CD4-positive, alpha-beta T cell (primary cell): ENCODE measurements around the gene BMP10. TPM values are rescaled to one million over a fixed set of nuclear protein-coding genes. Genes with fewer than 3 reads are reported as not detected.

Experiments
- ATAC-seq: fragments of 200-7000 bp; cut with Tn5 transposase; one replicate; pipeline ENCODE4 v1.10.0; 2022; ENCODE audit warnings: mild to moderate bottlenecking; ENCODE audit not compliant: poor library complexity
- CTCF ChIA-PET: fragments of 350-600 bp; sonication (Branson Sonifier 250); formaldehyde crosslinking; loops from one replicate; lab custom pipeline; 2021; ENCODE audit warnings: antibody characterized with exemption, inconsistent platforms; lab: Charles Lee
- POLR2A ChIA-PET: fragments of 350-600 bp; sonication (Branson Sonifier 250); formaldehyde crosslinking; loops from one replicate; lab custom pipeline; 2021; ENCODE audit warnings: antibody characterized with exemption, inconsistent platforms; lab: Charles Lee
- DNase-seq, 14 experiments: peaks; one replicate each; pipeline ENCODE4 v3.0.0-alpha.2; 2013 to 2020; ENCODE audit warnings: mixed read lengths in 2 of 14
- H3K27ac ChIP-seq, 2 donors: one replicate each; pipeline versions ENCODE4 v1.5.1 to v1.7.0; 2013; ENCODE audit warnings: low read length in 2 of 2, low read depth in 1 of 2, mild to moderate bottlenecking in 1 of 2
- H3K27me3 ChIP-seq, 2 experiments: 1 replicate in 1 of 2; 2 replicates in 1 of 2; pipeline versions ENCODE4 v1.6.1 to v1.7.0; 2013; ENCODE audit warnings: low read length in 2 of 2, control low read depth in 1 of 2, mild to moderate bottlenecking in 1 of 2, moderate library complexity in 1 of 2; ENCODE audit not compliant: insufficient read depth in 2 of 2, control insufficient read depth in 1 of 2
- H3K36me3 ChIP-seq: one replicate; pipeline ENCODE4 v1.6.1; 2013; ENCODE audit warnings: low read length, control low read depth; ENCODE audit not compliant: insufficient read depth
- H3K4me1 ChIP-seq: one replicate; pipeline ENCODE4 v1.6.1; 2013; ENCODE audit warnings: low read length, control low read depth; ENCODE audit not compliant: insufficient read depth
- H3K4me3 ChIP-seq: one replicate; pipeline ENCODE4 v1.5.1; 2013; ENCODE audit warnings: mild to moderate bottlenecking, low read length, moderate library complexity
- H3K9me3 ChIP-seq, 2 experiments: 1 replicate in 1 of 2; 2 replicates in 1 of 2; pipeline versions ENCODE4 v1.6.1 to v1.7.0; 2013; ENCODE audit warnings: low read length in 2 of 2, mild to moderate bottlenecking in 2 of 2, control low read depth in 1 of 2, moderate library complexity in 1 of 2; ENCODE audit not compliant: control insufficient read depth in 1 of 2, insufficient read depth in 1 of 2
- H3K27ac Mint-ChIP-seq: one replicate; pipeline ENCODE4 v1.8.0; 2020; ENCODE audit warnings: mixed read lengths
- H3K27me3 Mint-ChIP-seq: one replicate; pipeline ENCODE4 v1.8.0; 2021; ENCODE audit warnings: mixed read lengths
- H3K36me3 Mint-ChIP-seq: one replicate; pipeline ENCODE4 v1.8.0; 2021; ENCODE audit warnings: low read depth, mixed read lengths
- H3K4me1 Mint-ChIP-seq: one replicate; pipeline ENCODE4 v1.8.0; 2021; ENCODE audit warnings: low read depth, mixed read lengths
- H3K4me3 Mint-ChIP-seq: one replicate; pipeline ENCODE4 v1.8.0; 2020; ENCODE audit warnings: mild to moderate bottlenecking, mixed read lengths
- H3K9me3 Mint-ChIP-seq: one replicate; pipeline ENCODE4 v1.8.0; 2020; ENCODE audit warnings: mixed read lengths
- CTCF ChIP-seq: fragments of 200-600 bp; IDR thresholded peaks from one replicate; pipeline ENCODE4 v1.8.0; 2022; ENCODE audit warnings: antibody characterized with exemption, mild to moderate bottlenecking
- intact Hi-C, 2 experiments: fragments of 100-400 bp; cut with DNase I in 1 of 2; cut with micrococcal nuclease in 1 of 2; formaldehyde crosslinking; loops; one replicate each; pipeline versions ENCODE4 v1.15.1 to v1.9.0; 2023 to 2025; cut with DNase I, micrococcal nuclease
- total RNA-seq, 174 experiments: library from RNA in 2 of 174; stranded (reverse) in 2 of 174; gene quantifications; one replicate each; pipeline ENCODE4 v1.2.3 and lab custom pipeline; 2021 to 2026

BMP10 gene
- total RNA-seq, 2 experiments from 2014 or later: not detected

GRCh38 chr2:68885074-68885810 is 14.0 kb upstream of the BMP10 start:
- Histone ChIP-seq H3K27me3 (peaks cover 0 to 2% of the 10 kb centered on the region in 2 experiments), H3K36me3 (no peaks in the 10 kb centered on the region), H3K4me3 (no peak overlapping the region), H3K27ac (no peak overlapping the region), H3K9me3 (no peaks in the 10 kb centered on the region), H3K4me1 (no peaks in the 10 kb centered on the region)
- intact Hi-C loops: no loop called here
- ATAC-seq (no peak), DNase-seq (no peak)
- ChIA-PET CTCF (interaction anchor here (1.3 kb wide), 1 partner anchor 40 kb away, joined by 3 read pairs; no protein-coding TSS in a partner anchor), POLR2A (no interaction called here)
- Mint-ChIP-seq H3K36me3 (no peaks in the 10 kb centered on the region), H3K4me3 (no peak overlapping the region), H3K9me3 (no peaks in the 10 kb centered on the region), H3K27ac (no peak overlapping the region), H3K27me3 (no peaks in the 10 kb centered on the region), H3K4me1 (no peaks in the 10 kb centered on the region)
- TF ChIP-seq CTCF: no peak

- no peak overlapping the region for H3K27ac ChIP-seq
- H3K36me3 ChIP-seq: no peaks in the 10 kb centered on the region
- H3K27me3 ChIP-seq: peaks cover 2 to 4% of the 10 kb centered on the region in 2 experiments
- H3K4me1 Mint-ChIP-seq: no peaks in the 10 kb centered on the region
- no peaks in the 10 kb centered on the region for H3K36me3 Mint-ChIP-seq
- H3K9me3 Mint-ChIP-seq: no peaks in the 10 kb centered on the region
- no peak overlapping the region for H3K4me3 ChIP-seq
- no peaks in the 10 kb centered on the region for H3K9me3 ChIP-seq
- H3K27me3 Mint-ChIP-seq: peaks cover 19% of the 10 kb centered on the region
- POLR2A ChIA-PET: no interaction called here
- no peak overlapping the region for H3K27ac Mint-ChIP-seq
- DNase-seq (no peak), ATAC-seq (no peak)
- no peaks in the 10 kb centered on the region for H3K4me1 ChIP-seq
- no peak overlapping the region for H3K4me3 Mint-ChIP-seq
- CTCF ChIA-PET: no interaction called here
- intact Hi-C loops: no loop called here
- no peak for TF ChIP-seq CTCF
Observed at GRCh38 chr2:68880213-68880612, 9.0 kb upstream of the BMP10 start.

GRCh38 chr2:68879296-68879695 is 8.1 kb upstream of the BMP10 start:
- H3K9me3 ChIP-seq: no peaks in the 10 kb centered on the region
- Mint-ChIP-seq H3K27me3 (peaks cover 19% of the 10 kb centered on the region), H3K9me3 (no peaks in the 10 kb centered on the region), H3K27ac (no peak overlapping the region), H3K36me3 (no peaks in the 10 kb centered on the region), H3K4me1 (no peaks in the 10 kb centered on the region), H3K4me3 (no peak overlapping the region)
- POLR2A ChIA-PET: no interaction called here
- H3K36me3 ChIP-seq: no peaks in the 10 kb centered on the region
- intact Hi-C loops: no loop called here
- H3K4me1 ChIP-seq: no peaks in the 10 kb centered on the region
- no peak for DNase-seq
- peaks cover 2 to 4% of the 10 kb centered on the region in 2 experiments for H3K27me3 ChIP-seq
- ATAC-seq: no peak
- H3K4me3 ChIP-seq: no peak overlapping the region
- no peak for TF ChIP-seq CTCF
- CTCF ChIA-PET: no interaction called here
- no peak overlapping the region for H3K27ac ChIP-seq
